Eye (tissue), 1 donor: ENCODE data around the gene EPHB1.

Experiments
- DNase-seq: peaks from one replicate; pipeline ENCODE4 v3.0.0-alpha.2; 2015

Gene EPHB1

GRCh38 chr3:135172191-135172869 is 377.3 kb downstream of the EPHB1 start:
- no peak for DNase-seq

GRCh38 chr3:135175728-135176277 is 380.7 kb downstream of the EPHB1 start:
- no peak for DNase-seq

- no peak for DNase-seq
Observed at GRCh38 chr3:135176881-135177280, 381.8 kb downstream of the EPHB1 start.

- no peak for DNase-seq
Observed at GRCh38 chr3:135178566-135178965, 383.5 kb downstream of the EPHB1 start.

- no peak for DNase-seq
Observed at GRCh38 chr3:135181408-135181807, 386.3 kb downstream of the EPHB1 start.

GRCh38 chr3:135182364-135182998 is 387.4 kb downstream of the EPHB1 start:
- DNase-seq, result no peak

- DNase-seq, result no peak
Observed at GRCh38 chr3:135190658-135191057, 395.6 kb downstream of the EPHB1 start.

- DNase-seq, result no peak
Observed at GRCh38 chr3:135191708-135192107, 396.6 kb downstream of the EPHB1 start.

- DNase-seq, result no peak
Observed at GRCh38 chr3:135192929-135193328, 397.9 kb downstream of the EPHB1 start.

- DNase-seq, result no peak
Observed at GRCh38 chr3:135197246-135197645, 402.2 kb downstream of the EPHB1 start.

- no peak for DNase-seq
Observed at GRCh38 chr3:135197856-135198255, 402.8 kb downstream of the EPHB1 start.

- no peak for DNase-seq
Observed at GRCh38 chr3:135199137-135199536, 404.1 kb downstream of the EPHB1 start.

GRCh38 chr3:135203026-135203425 is 408.0 kb downstream of the EPHB1 start:
- no peak for DNase-seq

- DNase-seq, result no peak
Observed at GRCh38 chr3:135213213-135213612, 418.2 kb downstream of the EPHB1 start.

GRCh38 chr3:135213822-135214221 is 418.8 kb downstream of the EPHB1 start:
- DNase-seq, result no peak

- no peak for DNase-seq
Observed at GRCh38 chr3:135214400-135214799, 419.3 kb downstream of the EPHB1 start.

GRCh38 chr3:135215516-135215915 is 420.5 kb downstream of the EPHB1 start:
- DNase-seq, result no peak

GRCh38 chr3:135216659-135217058 is 421.6 kb downstream of the EPHB1 start:
- no peak for DNase-seq

- no peak for DNase-seq
Observed at GRCh38 chr3:135217730-135218129, 422.7 kb downstream of the EPHB1 start.

GRCh38 chr3:135218304-135218703 is 423.2 kb downstream of the EPHB1 start:
- DNase-seq, result peak; percentile 31

- no peak for DNase-seq
Observed at GRCh38 chr3:135218782-135219181, 423.7 kb downstream of the EPHB1 start.

GRCh38 chr3:135224815-135225362 is 429.8 kb downstream of the EPHB1 start:
- no peak for DNase-seq

GRCh38 chr3:135226057-135226456 is 431.0 kb downstream of the EPHB1 start:
- no peak for DNase-seq

GRCh38 chr3:135228201-135228600 is 433.1 kb downstream of the EPHB1 start:
- DNase-seq, result no peak
